ENCODE results near the gene ZNF341. TPM values are rescaled to one million over a fixed set of nuclear protein-coding genes. Genes with fewer than 3 reads are reported as not detected.

ZNF341 gene
- 1 to 10 TPM; 6.5 to 7.4 TPM for total RNA-seq

DNA sequence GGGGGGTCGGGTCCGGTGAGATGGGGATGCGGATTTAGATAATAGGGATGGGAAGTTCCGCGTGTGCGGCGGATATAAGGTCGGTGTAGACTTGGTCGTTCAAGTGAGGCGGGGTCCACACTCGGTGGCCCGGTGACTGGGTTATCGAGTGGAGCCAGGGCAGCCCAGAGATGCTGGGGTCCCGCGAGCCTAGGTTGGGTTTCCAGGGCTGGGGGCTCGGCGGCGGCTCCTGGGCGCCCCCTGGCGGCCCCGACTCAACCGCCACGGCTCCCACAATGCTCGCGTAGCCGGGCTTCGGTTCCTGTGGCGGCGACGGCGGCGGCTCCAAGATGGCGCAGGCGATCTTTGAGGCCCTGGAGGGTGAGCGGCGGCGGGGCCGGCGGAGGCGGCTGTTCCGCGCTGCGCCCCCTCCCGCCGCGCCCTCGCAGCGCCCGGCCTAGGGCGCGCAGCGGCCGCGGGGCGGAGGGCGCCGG is at the start of gene ZNF341:
Gene ZNF341, plus strand, starts transcription at position 304 of the 473 bp plus-strand sequence. Its CDS starts 26 bp downstream, at position 330.
- DNase-seq (peak; percentile 90), ATAC-seq (peak; percentile 88)
- Mint-ChIP-seq H3K27me3 (no peaks in the 10 kb centered on the region), H3K4me3 (peak within 1 kb of the TSS; percentile 85), H3K9me3 (ENCODE audit: low read depth) (peaks cover 9% of the 10 kb centered on the region), H3K4me1 (peaks cover 27% of the 10 kb centered on the region), H3K27ac (peak within 1 kb of the TSS; percentile 93), H3K36me3 (peaks cover 14% of the 10 kb centered on the region)
- CTCF ChIA-PET, result interaction anchor here (0.9 to 2.1 kb wide), 15 partner anchors 12 to 338 kb away, joined by 3 to 10 read pairs (median 4); partner anchors contain the start of genes C20orf144 and PXMP4

DNA sequence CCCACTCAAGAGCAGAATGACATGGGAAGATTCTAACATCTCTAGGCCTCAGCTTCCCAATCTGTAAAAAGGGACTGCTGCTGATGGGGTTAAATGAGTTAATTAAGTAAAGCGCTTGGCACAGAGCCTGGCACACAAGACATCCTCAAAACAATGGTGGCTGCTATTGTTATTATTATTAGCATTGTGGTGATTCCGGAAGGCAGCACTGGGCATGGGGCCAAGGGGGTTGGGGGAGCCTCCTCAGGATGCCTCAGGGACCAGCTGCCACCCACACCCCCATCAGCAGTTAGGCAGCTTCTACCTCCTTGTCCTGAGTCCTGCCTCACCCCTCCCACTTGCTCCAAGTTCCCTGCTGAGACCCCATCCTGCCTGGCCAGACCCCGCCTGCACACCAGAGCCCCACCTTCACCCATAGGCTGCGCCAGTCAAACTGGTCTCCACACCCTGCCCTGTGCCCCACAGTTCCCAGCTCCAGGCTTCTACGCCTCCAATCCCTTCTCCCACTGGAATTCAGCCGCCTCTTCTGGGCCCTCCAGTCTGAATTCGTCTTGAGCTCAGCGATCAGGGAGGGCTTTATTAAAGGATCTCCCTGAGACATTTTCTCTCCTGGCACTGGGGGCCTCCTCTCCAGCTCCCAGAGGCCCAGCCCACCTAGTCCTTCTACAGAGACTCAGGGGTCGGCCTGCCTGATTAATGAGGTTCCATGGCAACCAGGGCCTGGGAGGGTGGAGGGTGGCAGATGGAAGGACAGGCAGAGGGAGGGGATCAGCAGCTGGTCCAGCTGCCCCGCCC is 47.1 kb upstream of the ZNF341 start:
- H3K27me3 Mint-ChIP-seq, result no peaks in the 10 kb centered on the region
- no peaks in the 10 kb centered on the region for H3K9me3 Mint-ChIP-seq (ENCODE audit: low read depth)
- ATAC-seq, result no peak
- peak overlapping the region; percentile 84 for H3K27ac Mint-ChIP-seq
- CTCF ChIA-PET, result interaction anchor here (0.8 to 9.2 kb wide), 7 partner anchors 9 to 283 kb away, joined by 3 to 106 read pairs (median 5); partner anchors contain the start of genes ACTL10, CDK5RAP1, PXMP4 and ZNF341
- peak overlapping the region; percentile 93 for H3K4me3 Mint-ChIP-seq
- no peak for DNase-seq
- peaks cover 86% of the 10 kb centered on the region for H3K4me1 Mint-ChIP-seq
- H3K36me3 Mint-ChIP-seq, result peaks cover 18% of the 10 kb centered on the region

GRCh38 chr20:33685328-33686099 is 46.3 kb upstream of the ZNF341 start:
- Mint-ChIP-seq H3K4me3 (peak overlapping the region; percentile 93), H3K9me3 (ENCODE audit: low read depth) (no peaks in the 10 kb centered on the region), H3K36me3 (peaks cover 15% of the 10 kb centered on the region), H3K4me1 (peaks cover 84% of the 10 kb centered on the region), H3K27me3 (no peaks in the 10 kb centered on the region), H3K27ac (peak overlapping the region; percentile 84)
- DNase-seq, result peak; percentile 83
- ATAC-seq, result peak; percentile 56
- CTCF ChIA-PET, result interaction anchor here (0.6 to 9.2 kb wide), 8 partner anchors 10 to 284 kb away, joined by 3 to 106 read pairs (median 4); partner anchors contain the start of genes ACTL10, CDK5RAP1, PXMP4 and ZNF341

GRCh38 chr20:33686100-33686983 is 45.5 kb upstream of the ZNF341 start, which contains the start of gene E2F1:
E2F1 (minus strand) TSS chr20:33686385; CDS start chr20:33686264, 121 bp downstream.
- Mint-ChIP-seq H3K27ac (peak within 1 kb of the TSS; percentile 95), H3K4me3 (peak within 1 kb of the TSS; percentile 93), H3K36me3 (peaks cover 13% of the 10 kb centered on the region), H3K27me3 (no peaks in the 10 kb centered on the region), H3K9me3 (ENCODE audit: low read depth) (no peaks in the 10 kb centered on the region), H3K4me1 (peaks cover 82% of the 10 kb centered on the region)
- CTCF ChIA-PET, result interaction anchor here (0.9 to 9.2 kb wide), 8 partner anchors 13 to 229 kb away, joined by 3 to 106 read pairs (median 5); partner anchors contain the start of genes ACTL10, PXMP4 and ZNF341
- DNase-seq (peak; percentile 98), ATAC-seq (peak; percentile 91)

DNA sequence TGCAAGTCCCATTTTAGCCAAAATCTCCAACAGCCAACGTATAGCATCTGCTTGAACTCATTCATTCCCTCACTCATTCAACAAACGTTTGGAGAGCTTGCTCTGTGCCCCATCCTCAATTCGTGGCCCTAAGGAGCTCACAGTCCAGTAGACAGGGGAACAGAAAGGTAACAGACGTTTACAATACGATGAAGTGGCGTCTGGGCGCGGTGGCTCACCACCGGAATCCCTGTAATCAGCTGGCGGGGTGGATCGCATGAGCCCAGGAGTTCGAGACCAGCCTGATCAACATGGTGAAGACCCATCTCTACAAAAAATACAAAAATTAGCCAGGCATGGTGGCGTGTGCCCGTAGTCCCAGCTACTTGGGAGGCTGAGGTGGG is 44.8 kb upstream of the ZNF341 start:
- Mint-ChIP-seq H3K36me3 (peaks cover 10% of the 10 kb centered on the region), H3K4me3 (peak overlapping the region; percentile 61), H3K27me3 (no peaks in the 10 kb centered on the region), H3K9me3 (ENCODE audit: low read depth) (no peaks in the 10 kb centered on the region), H3K27ac (peak overlapping the region; percentile 95), H3K4me1 (peaks cover 78% of the 10 kb centered on the region)
- no peak for DNase-seq
- ATAC-seq, result no peak
- CTCF ChIA-PET, result interaction anchor here (0.9 to 3.5 kb wide), 4 partner anchors 19 to 229 kb away, joined by 4 to 20 read pairs (median 5); partner anchors contain the start of genes ACTL10 and PXMP4

GRCh38 chr20:33687370-33687915 is 44.4 kb upstream of the ZNF341 start:
- Mint-ChIP-seq H3K36me3 (peaks cover 10% of the 10 kb centered on the region), H3K4me1 (peaks cover 73% of the 10 kb centered on the region), H3K27me3 (no peaks in the 10 kb centered on the region), H3K27ac (peak overlapping the region; percentile 95), H3K9me3 (ENCODE audit: low read depth) (no peaks in the 10 kb centered on the region), H3K4me3 (no peak overlapping the region)
- no peak for DNase-seq
- CTCF ChIA-PET, result interaction anchor here (0.9 to 3.5 kb wide), 4 partner anchors 14 to 36 kb away, joined by 4 to 20 read pairs (median 5); partner anchors contain the start of genes ACTL10 and PXMP4
- ATAC-seq, result no peak

DNA sequence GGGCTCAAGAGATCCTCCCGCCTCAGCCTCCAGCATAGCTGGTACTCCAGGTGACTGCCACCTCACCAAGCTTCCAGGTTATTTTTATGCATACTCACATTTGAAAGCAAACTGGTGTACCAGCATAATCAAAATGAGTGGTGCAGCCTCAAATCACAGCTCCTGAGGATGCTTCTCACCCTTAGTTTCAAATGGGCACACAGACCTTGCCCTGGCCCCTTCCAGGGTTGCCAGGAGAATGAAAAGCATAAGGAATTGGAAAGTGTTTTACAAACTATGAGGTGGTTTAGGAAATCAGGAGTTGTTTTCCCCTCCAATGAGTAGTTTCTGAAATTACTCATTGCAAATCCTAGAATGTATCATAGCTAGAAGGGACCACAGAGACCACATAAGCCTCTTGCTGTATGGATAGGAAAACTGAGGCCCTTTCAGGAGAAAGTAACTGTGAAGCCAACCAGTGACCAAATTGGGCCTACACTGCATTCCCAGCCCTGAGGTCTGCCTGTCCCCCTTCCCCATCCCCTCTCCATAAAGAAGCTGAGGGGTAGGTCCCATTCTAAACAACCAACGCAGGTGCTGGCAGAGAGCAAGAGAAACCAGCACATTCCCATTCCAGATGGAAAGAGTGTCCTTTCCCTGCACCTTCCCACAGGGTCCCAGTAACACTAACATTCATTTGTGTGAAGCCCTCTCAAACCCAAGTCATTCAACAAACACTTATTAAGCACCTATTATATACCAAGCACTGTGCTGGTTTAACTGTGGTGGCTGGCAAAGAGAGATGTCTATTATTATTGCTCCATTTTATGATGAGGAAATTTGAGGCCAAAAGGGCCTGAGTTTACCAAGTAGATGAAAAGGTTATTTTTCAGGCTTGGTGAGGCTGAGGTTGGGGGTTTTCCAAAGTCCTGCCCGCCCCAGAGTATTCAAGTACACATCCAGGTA is 43.5 kb upstream of the ZNF341 start:
- Mint-ChIP-seq H3K36me3 (peaks cover 5% of the 10 kb centered on the region), H3K4me1 (peaks cover 67% of the 10 kb centered on the region), H3K27me3 (no peaks in the 10 kb centered on the region), H3K27ac (peak overlapping the region; percentile 90), H3K9me3 (ENCODE audit: low read depth) (no peaks in the 10 kb centered on the region), H3K4me3 (no peak overlapping the region)
- CTCF ChIA-PET, result interaction anchor here (0.9 to 3.5 kb wide), 4 partner anchors 14 to 44 kb away, joined by 3 to 20 read pairs (median 6); partner anchors contain the start of genes ACTL10, PXMP4 and ZNF341
- no peak for DNase-seq
- no peak for ATAC-seq

DNA sequence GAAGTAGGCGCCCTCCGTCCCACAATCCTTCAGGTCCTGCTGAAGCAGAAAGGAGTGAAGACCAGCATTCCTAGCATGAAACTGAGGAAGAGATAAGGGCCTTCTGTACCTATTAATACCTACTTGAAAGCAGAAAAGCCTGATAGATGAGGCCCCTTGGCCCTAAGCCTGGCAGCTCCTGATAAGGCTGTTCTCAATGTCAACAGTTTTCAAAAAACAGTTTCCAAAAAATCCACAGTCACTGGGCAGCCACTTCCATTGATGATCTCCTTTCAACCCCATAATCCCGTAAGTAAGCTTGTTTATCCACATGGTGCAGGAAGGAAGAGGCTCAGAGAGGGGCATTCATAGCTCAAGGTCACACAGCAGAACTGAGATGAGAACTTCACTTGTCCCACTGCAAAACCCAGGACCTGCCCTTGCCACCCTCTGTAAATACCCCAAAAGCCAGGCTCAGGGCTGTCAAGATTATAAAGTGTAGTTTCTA is 42.8 kb upstream of the ZNF341 start:
- no peaks in the 10 kb centered on the region for H3K27me3 Mint-ChIP-seq
- CTCF ChIA-PET, result interaction anchor here (0.9 to 3.5 kb wide), 4 partner anchors 15 to 43 kb away, joined by 3 to 20 read pairs (median 5); partner anchors contain the start of genes ACTL10, NECAB3, PXMP4 and ZNF341
- ATAC-seq (no peak), DNase-seq (no peak)
- H3K9me3 Mint-ChIP-seq (ENCODE audit: low read depth), result no peaks in the 10 kb centered on the region
- H3K27ac Mint-ChIP-seq, result peak overlapping the region; percentile 90
- no peak overlapping the region for H3K4me3 Mint-ChIP-seq
- peaks cover 5% of the 10 kb centered on the region for H3K36me3 Mint-ChIP-seq
- H3K4me1 Mint-ChIP-seq, result peaks cover 61% of the 10 kb centered on the region

DNA sequence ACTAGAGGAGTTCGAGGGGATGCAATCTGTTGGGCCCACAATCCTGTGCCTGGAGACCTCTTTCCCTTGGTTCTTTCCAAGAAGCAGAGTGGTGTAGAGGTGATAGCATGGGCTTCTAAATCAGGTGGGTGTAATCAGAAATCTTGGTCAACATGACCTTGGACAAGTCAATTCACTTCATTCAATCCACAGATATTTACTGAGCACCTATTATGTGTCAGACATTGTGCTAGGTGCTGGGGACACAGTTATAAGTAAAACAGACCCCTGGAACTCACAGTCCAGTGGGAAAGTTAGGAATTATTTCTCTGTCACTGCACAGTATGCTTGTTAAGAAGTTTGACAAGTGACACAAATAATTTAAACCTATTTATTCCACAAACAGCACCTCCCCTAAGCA is 42.3 kb upstream of the ZNF341 start:
- no peaks in the 10 kb centered on the region for H3K27me3 Mint-ChIP-seq
- ATAC-seq, result no peak
- CTCF ChIA-PET, result interaction anchor here (0.9 to 3.5 kb wide), 6 partner anchors 16 to 42 kb away, joined by 3 to 20 read pairs (median 6); partner anchors contain the start of genes ACTL10, NECAB3, PXMP4 and ZNF341
- DNase-seq, result no peak
- peak overlapping the region; percentile 90 for H3K27ac Mint-ChIP-seq
- H3K4me1 Mint-ChIP-seq, result peaks cover 56% of the 10 kb centered on the region
- peaks cover 5% of the 10 kb centered on the region for H3K36me3 Mint-ChIP-seq
- no peaks in the 10 kb centered on the region for H3K9me3 Mint-ChIP-seq (ENCODE audit: low read depth)
- no peak overlapping the region for H3K4me3 Mint-ChIP-seq

GRCh38 chr20:33689973-33690372 is 41.8 kb upstream of the ZNF341 start:
- CTCF ChIA-PET, result interaction anchor here (1.3 to 2.6 kb wide), 4 partner anchors 16 to 42 kb away, joined by 3 to 10 read pairs (median 6); partner anchors contain the start of genes ACTL10, NECAB3 and ZNF341

GRCh38 chr20:33693289-33693688 is 38.5 kb upstream of the ZNF341 start:
- ATAC-seq (no peak), DNase-seq (no peak)
- Mint-ChIP-seq H3K4me3 (no peak overlapping the region), H3K27me3 (no peaks in the 10 kb centered on the region), H3K27ac (no peak overlapping the region), H3K36me3 (no peaks in the 10 kb centered on the region), H3K4me1 (peaks cover 29% of the 10 kb centered on the region), H3K9me3 (ENCODE audit: low read depth) (no peaks in the 10 kb centered on the region)
- CTCF ChIA-PET, result no interaction called here

More at GRCh38 chr20:33689973-33690372, 41.8 kb upstream of the ZNF341 start:
- H3K4me1 Mint-ChIP-seq, result peaks cover 52% of the 10 kb centered on the region
- H3K27me3 Mint-ChIP-seq, result no peaks in the 10 kb centered on the region
- peak overlapping the region; percentile 90 for H3K27ac Mint-ChIP-seq
- H3K4me3 Mint-ChIP-seq, result peak overlapping the region; percentile 32
- ATAC-seq (no peak), DNase-seq (peak; percentile 81)
- H3K36me3 Mint-ChIP-seq, result peaks cover 3% of the 10 kb centered on the region
- no peaks in the 10 kb centered on the region for H3K9me3 Mint-ChIP-seq (ENCODE audit: low read depth)
